ENCODE data around the gene CCDC171. TPM values are rescaled to one million over a fixed set of nuclear protein-coding genes. Genes with fewer than 3 reads are reported as not detected.

The CCDC171 gene
- total RNA-seq, 1 experiment from 2014 or later: 2.8 TPM

DNA sequence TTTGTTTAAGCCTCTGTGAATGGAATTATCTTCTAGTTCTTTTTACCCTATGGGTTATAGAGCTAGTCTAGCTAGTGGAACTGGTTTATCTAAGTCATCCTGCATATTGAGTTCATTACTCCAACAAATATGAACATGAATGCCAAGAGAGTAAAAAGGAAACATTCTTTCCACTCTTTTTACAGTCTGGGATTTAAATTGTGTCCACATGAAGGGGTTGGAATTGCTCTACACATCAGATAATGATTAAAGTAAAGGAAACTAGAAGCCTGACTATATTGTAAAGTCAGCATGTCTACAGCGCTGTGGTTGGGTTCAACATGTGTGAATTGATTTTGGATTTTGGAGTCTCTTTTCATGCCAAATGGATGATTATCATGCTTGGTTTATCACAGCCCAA is 173.1 kb downstream of the CCDC171 start (continued):
- TF ChIP-seq JAZF1 (CRISPR knock-in tag; IDR thresholded peaks at IDR 0.05) (no peak), ATF1 (CRISPR knock-in tag; IDR thresholded peaks at IDR 0.05) (no peak), NFYB (CRISPR knock-in tag; conservative IDR thresholded peaks at IDR 0.05; ENCODE audit: low read depth) (no peak), ETV6 (CRISPR knock-in tag; IDR thresholded peaks at IDR 0.05) (no peak)
- TF ChIP-seq, protein P1, sequence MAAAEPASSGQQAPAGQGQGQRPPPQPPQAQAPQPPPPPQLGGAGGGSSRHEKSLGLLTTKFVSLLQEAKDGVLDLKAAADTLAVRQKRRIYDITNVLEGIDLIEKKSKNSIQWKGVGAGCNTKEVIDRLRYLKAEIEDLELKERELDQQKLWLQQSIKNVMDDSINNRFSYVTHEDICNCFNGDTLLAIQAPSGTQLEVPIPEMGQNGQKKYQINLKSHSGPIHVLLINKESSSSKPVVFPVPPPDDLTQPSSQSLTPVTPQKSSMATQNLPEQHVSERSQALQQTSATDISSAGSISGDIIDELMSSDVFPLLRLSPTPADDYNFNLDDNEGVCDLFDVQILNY (CRISPR knock-in tag; IDR thresholded peaks at IDR 0.05): no peak
- TF ChIP-seq, protein P2, sequence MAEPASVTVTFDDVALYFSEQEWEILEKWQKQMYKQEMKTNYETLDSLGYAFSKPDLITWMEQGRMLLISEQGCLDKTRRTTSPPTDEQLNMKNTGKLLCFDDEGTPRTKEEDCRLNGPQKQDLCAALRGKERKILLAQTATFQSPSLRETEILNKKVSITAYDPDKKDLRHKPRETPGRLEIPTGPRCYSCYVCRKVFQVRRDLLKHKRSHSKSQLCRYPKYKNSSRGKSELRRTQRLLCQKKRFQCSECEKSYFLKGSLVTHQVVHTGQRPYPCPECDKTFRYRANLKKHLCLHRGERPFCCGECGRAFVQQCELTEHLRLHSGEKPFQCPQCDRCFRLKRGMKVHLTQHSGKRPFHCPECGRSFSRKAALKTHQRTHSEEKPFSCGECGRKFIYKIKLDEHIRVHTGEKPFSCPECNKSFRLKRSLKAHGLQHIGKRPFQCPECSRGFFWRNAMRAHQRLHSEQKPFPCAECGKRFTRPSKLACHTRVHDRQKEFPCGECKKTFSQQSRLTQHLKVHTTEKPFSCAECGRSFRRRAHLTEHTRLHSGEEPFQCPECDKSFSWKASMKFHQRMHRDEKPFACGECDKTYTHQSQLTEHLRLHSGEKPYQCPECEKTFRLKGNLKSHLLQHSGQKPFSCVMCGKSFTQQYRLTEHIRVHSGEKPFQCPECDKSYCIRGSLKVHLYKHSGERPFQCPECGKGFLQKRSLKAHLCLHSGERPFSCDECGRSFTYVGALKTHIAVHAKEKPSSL (CRISPR knock-in tag; conservative IDR thresholded peaks at IDR 0.05): no peak
- TF ChIP-seq, protein P3, sequence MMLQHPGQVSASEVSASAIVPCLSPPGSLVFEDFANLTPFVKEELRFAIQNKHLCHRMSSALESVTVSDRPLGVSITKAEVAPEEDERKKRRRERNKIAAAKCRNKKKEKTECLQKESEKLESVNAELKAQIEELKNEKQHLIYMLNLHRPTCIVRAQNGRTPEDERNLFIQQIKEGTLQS (CRISPR knock-in tag; conservative IDR thresholded peaks at IDR 0.05): no peak

DNA sequence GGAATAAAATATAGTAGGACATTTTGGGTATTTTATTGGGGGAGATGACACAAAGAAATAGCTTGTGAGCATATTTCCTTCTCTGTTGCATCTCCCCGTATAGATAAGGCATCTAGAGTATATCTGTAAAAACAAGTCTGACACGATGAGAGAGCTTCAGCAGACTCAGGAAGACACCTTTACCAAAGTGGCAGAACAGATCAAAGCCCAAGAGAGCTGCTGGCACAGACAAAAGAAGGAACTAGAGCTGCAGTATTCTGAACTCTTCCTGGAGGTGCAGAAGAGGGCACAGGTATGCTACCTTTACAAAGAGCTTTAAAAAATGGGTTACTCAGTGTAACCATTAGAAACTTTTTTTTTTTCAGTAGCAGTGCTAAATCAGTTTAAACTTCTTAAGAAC is 176.7 kb downstream of the CCDC171 start:
- Mint-ChIP-seq H3K27ac (no peak overlapping the region), H3K4me1 (no peaks in the 10 kb centered on the region), H3K27me3 (ENCODE audit: low read depth) (no peaks in the 10 kb centered on the region), H3K4me3 (no peak overlapping the region), H3K9me3 (no peaks in the 10 kb centered on the region), H3K36me3 (no peaks in the 10 kb centered on the region)
- DNase-seq (ENCODE audit: low spot score) (no peak), ATAC-seq (no peak)
- TF ChIP-seq SMAD4 (CRISPR knock-in tag; IDR thresholded peaks at IDR 0.05): no peak
- no peak for TF ChIP-seq FOXK1 (CRISPR knock-in tag; IDR thresholded peaks at IDR 0.05)
- TF ChIP-seq, protein P4, sequence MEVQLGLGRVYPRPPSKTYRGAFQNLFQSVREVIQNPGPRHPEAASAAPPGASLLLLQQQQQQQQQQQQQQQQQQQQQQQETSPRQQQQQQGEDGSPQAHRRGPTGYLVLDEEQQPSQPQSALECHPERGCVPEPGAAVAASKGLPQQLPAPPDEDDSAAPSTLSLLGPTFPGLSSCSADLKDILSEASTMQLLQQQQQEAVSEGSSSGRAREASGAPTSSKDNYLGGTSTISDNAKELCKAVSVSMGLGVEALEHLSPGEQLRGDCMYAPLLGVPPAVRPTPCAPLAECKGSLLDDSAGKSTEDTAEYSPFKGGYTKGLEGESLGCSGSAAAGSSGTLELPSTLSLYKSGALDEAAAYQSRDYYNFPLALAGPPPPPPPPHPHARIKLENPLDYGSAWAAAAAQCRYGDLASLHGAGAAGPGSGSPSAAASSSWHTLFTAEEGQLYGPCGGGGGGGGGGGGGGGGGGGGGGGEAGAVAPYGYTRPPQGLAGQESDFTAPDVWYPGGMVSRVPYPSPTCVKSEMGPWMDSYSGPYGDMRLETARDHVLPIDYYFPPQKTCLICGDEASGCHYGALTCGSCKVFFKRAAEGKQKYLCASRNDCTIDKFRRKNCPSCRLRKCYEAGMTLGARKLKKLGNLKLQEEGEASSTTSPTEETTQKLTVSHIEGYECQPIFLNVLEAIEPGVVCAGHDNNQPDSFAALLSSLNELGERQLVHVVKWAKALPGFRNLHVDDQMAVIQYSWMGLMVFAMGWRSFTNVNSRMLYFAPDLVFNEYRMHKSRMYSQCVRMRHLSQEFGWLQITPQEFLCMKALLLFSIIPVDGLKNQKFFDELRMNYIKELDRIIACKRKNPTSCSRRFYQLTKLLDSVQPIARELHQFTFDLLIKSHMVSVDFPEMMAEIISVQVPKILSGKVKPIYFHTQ (CRISPR knock-in tag; IDR thresholded peaks at IDR 0.05): no peak
- TF ChIP-seq PRRX2 (CRISPR knock-in tag; IDR thresholded peaks at IDR 0.05): no peak
- TF ChIP-seq ZNF396 (CRISPR knock-in tag; IDR thresholded peaks at IDR 0.05; ENCODE audit: borderline replicate concordance): no peak
- no peak for TF ChIP-seq SP1 (CRISPR knock-in tag; conservative IDR thresholded peaks at IDR 0.05)
- TF ChIP-seq, protein P5, sequence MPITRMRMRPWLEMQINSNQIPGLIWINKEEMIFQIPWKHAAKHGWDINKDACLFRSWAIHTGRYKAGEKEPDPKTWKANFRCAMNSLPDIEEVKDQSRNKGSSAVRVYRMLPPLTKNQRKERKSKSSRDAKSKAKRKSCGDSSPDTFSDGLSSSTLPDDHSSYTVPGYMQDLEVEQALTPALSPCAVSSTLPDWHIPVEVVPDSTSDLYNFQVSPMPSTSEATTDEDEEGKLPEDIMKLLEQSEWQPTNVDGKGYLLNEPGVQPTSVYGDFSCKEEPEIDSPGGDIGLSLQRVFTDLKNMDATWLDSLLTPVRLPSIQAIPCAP (CRISPR knock-in tag; IDR thresholded peaks at IDR 0.05): no peak
- TF ChIP-seq, protein P6, sequence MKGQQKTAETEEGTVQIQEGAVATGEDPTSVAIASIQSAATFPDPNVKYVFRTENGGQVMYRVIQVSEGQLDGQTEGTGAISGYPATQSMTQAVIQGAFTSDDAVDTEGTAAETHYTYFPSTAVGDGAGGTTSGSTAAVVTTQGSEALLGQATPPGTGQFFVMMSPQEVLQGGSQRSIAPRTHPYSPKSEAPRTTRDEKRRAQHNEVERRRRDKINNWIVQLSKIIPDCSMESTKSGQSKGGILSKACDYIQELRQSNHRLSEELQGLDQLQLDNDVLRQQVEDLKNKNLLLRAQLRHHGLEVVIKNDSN (CRISPR knock-in tag; IDR thresholded peaks at IDR 0.05): no peak
- TF ChIP-seq, protein P3 (CRISPR knock-in tag; conservative IDR thresholded peaks at IDR 0.05): no peak
- TF ChIP-seq GTF2I (CRISPR knock-in tag; conservative IDR thresholded peaks at IDR 0.05): no peak
- TF ChIP-seq ZNF219 (CRISPR knock-in tag; IDR thresholded peaks at IDR 0.05; ENCODE audit: borderline replicate concordance): no peak
- TF ChIP-seq, protein P7, sequence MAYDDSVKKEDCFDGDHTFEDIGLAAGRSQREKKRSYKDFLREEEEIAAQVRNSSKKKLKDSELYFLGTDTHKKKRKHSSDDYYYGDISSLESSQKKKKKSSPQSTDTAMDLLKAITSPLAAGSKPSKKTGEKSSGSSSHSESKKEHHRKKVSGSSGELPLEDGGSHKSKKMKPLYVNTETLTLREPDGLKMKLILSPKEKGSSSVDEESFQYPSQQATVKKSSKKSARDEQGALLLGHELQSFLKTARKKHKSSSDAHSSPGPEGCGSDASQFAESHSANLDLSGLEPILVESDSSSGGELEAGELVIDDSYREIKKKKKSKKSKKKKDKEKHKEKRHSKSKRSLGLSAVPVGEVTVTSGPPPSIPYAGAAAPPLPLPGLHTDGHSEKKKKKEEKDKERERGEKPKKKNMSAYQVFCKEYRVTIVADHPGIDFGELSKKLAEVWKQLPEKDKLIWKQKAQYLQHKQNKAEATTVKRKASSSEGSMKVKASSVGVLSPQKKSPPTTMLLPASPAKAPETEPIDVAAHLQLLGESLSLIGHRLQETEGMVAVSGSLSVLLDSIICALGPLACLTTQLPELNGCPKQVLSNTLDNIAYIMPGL (CRISPR knock-in tag; IDR thresholded peaks at IDR 0.05): no peak
- TF ChIP-seq, protein P8, sequence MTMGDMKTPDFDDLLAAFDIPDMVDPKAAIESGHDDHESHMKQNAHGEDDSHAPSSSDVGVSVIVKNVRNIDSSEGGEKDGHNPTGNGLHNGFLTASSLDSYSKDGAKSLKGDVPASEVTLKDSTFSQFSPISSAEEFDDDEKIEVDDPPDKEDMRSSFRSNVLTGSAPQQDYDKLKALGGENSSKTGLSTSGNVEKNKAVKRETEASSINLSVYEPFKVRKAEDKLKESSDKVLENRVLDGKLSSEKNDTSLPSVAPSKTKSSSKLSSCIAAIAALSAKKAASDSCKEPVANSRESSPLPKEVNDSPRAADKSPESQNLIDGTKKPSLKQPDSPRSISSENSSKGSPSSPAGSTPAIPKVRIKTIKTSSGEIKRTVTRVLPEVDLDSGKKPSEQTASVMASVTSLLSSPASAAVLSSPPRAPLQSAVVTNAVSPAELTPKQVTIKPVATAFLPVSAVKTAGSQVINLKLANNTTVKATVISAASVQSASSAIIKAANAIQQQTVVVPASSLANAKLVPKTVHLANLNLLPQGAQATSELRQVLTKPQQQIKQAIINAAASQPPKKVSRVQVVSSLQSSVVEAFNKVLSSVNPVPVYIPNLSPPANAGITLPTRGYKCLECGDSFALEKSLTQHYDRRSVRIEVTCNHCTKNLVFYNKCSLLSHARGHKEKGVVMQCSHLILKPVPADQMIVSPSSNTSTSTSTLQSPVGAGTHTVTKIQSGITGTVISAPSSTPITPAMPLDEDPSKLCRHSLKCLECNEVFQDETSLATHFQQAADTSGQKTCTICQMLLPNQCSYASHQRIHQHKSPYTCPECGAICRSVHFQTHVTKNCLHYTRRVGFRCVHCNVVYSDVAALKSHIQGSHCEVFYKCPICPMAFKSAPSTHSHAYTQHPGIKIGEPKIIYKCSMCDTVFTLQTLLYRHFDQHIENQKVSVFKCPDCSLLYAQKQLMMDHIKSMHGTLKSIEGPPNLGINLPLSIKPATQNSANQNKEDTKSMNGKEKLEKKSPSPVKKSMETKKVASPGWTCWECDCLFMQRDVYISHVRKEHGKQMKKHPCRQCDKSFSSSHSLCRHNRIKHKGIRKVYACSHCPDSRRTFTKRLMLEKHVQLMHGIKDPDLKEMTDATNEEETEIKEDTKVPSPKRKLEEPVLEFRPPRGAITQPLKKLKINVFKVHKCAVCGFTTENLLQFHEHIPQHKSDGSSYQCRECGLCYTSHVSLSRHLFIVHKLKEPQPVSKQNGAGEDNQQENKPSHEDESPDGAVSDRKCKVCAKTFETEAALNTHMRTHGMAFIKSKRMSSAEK (CRISPR knock-in tag; IDR thresholded peaks at IDR 0.05; ENCODE audit: borderline replicate concordance): no peak
- no peak for TF ChIP-seq NR3C1 (CRISPR knock-in tag; conservative IDR thresholded peaks at IDR 0.05; ENCODE audit: low read depth)
- TF ChIP-seq TP53 (CRISPR knock-in tag; IDR thresholded peaks at IDR 0.05): no peak
- TF ChIP-seq ZNF121 (CRISPR knock-in tag; IDR thresholded peaks at IDR 0.05): no peak
- TF ChIP-seq NFATC4 (CRISPR knock-in tag; IDR thresholded peaks at IDR 0.05): no peak
- POLR2A ChIA-PET: no interaction called here
- CTCF ChIA-PET: no interaction called here
